HepG2 (cell line): ENCODE results near the gene CD300A. TPM values are rescaled to one million over a fixed set of nuclear protein-coding genes. Genes with fewer than 3 reads are reported as not detected.
A peak's percentile ranks its signal among the peaks of the same experiment; 100 is the strongest.

ENCODE experiments used
- ATAC-seq: fragments of 200-7000 bp; cut with Tn5 transposase; 3 replicates; pipeline ENCODE4 v1.9.1; 2020; ENCODE audit warnings: mild to moderate bottlenecking, moderate library complexity
- BruUV-seq: library from RNA; stranded (reverse); fragments of 400-500 nt; replicated peaks from 2 replicates; lab custom pipeline; 2021; lab: Mats Ljungman, UMichigan
- CTCF ChIA-PET: fragments of 300-600 bp; formaldehyde crosslinking; extraction: SDS; loops from one replicate; lab custom pipeline; 2021; ENCODE audit warnings: low total read pairs, inconsistent platforms, low intra/inter-chr PET ratio; lab: Yijun Ruan, JAX
- POLR2A ChIA-PET: fragments of 350-600 bp; sonication (Branson Sonifier 250); formaldehyde crosslinking; loops from one replicate; lab custom pipeline; 2020; ENCODE audit warnings: antibody characterized with exemption, inconsistent platforms; lab: Yijun Ruan, JAX
- DNase-seq: peaks from one replicate; pipeline ENCODE4 v3.0.0-alpha.2; 2015; ENCODE audit warnings: low spot score
- FAIRE-seq: peaks from 3 replicates; lab custom pipeline; 2011; peaks lifted over from hg19 to GRCh38; lab: Jason Lieb, UNC
- H2AFZ ChIP-seq: one replicate; pipeline ENCODE4 v1.6.1; 2011; ENCODE audit warnings: low read length, inconsistent platforms
- H3K27ac ChIP-seq: fragments of 300-600 bp; 3 replicates; pipeline ENCODE4 v1.8.0; 2011; ENCODE audit warnings: mixed run types, mild to moderate bottlenecking, mixed read lengths, low read length, inconsistent platforms; ENCODE audit not compliant: insufficient read depth; ENCODE audit errors: extremely low read length
- H3K27me3 ChIP-seq, 2 experiments: fragments of 200-600 bp in 1 of 2; 2 replicates in 1 of 2; 3 replicates in 1 of 2; pipeline versions ENCODE4 v1.6.0 to v1.8.0; 2011; ENCODE audit warnings: low read length in 2 of 2, mild to moderate bottlenecking in 2 of 2, moderate library complexity in 2 of 2, inconsistent platforms in 1 of 2; ENCODE audit not compliant: insufficient read depth in 2 of 2, control insufficient read depth in 1 of 2
- H3K36me3 ChIP-seq, 2 experiments: fragments of 200-600 bp in 1 of 2; replicated peaks in 1 of 2; 2 replicates in 1 of 2; 3 replicates in 1 of 2; pipeline versions ENCODE4 v1.5.1 to v1.8.0; 2011; ENCODE audit warnings: low read length in 2 of 2, inconsistent platforms in 1 of 2; ENCODE audit not compliant: insufficient read depth in 2 of 2, control insufficient read depth in 1 of 2
- H3K4me1 ChIP-seq: 2 replicates; pipeline ENCODE4 v1.5.1; 2012; ENCODE audit warnings: low read length, inconsistent platforms; ENCODE audit not compliant: insufficient read depth
- H3K4me2 ChIP-seq: 2 replicates; pipeline ENCODE4 v1.6.0; 2011; ENCODE audit warnings: low read depth, low read length, inconsistent platforms
- H3K4me3 ChIP-seq, 3 experiments: fragments of 200-600 bp in 1 of 3; sonication (generic), shearing (Covaris generic) in 1 of 3; replicated peaks in 1 of 3; 2 replicates each; pipeline ENCODE4 v1.5.1; 2011 to 2016; ENCODE audit warnings: low read length in 3 of 3, inconsistent platforms in 2 of 3, low read depth in 2 of 3, mild to moderate bottlenecking in 2 of 3, control low read depth in 1 of 3, mixed read lengths in 1 of 3; ENCODE audit not compliant: insufficient read depth in 1 of 3
- H3K79me2 ChIP-seq: one replicate; pipeline ENCODE4 v1.6.1; 2011; ENCODE audit warnings: low read length, inconsistent platforms; ENCODE audit not compliant: insufficient read depth
- H3K9ac ChIP-seq: 2 replicates; pipeline ENCODE4 v1.6.0; 2011; ENCODE audit warnings: mild to moderate bottlenecking, low read depth, low read length, inconsistent platforms; ENCODE audit not compliant: insufficient read depth
- H3K9me3 ChIP-seq: 2 replicates; pipeline ENCODE4 v1.5.1; 2012; ENCODE audit warnings: mild to moderate bottlenecking, low read length
- H4K20me1 ChIP-seq: 2 replicates; pipeline ENCODE4 v1.6.0; 2011; ENCODE audit warnings: inconsistent platforms, mild to moderate bottlenecking, low read length, moderate library complexity; ENCODE audit not compliant: insufficient read depth
- AGO2 ChIP-seq: fragments of 200-400 bp; formaldehyde crosslinking; optimal IDR thresholded peaks from 2 replicates; pipeline ENCODE3; 2017; ENCODE audit warnings: mild to moderate bottlenecking, low read depth, low read length, moderate library complexity
- DMTF1 ChIP-seq: sonication (generic); formaldehyde crosslinking; IDR thresholded peaks from 2 replicates; pipeline ENCODE4 v1.4.0; 2020; ENCODE audit warnings: mild to moderate bottlenecking, missing genetic modification reagents
- HNRNPL ChIP-seq: fragments of 200-400 bp; formaldehyde crosslinking; IDR thresholded peaks from 2 replicates; pipeline ENCODE4 v1.6.1; 2017; ENCODE audit warnings: mild to moderate bottlenecking, low read depth, low read length
- KDM5B ChIP-seq: sonication (generic); formaldehyde crosslinking; IDR thresholded peaks from 2 replicates; pipeline ENCODE4 v1.4.0; 2020; ENCODE audit warnings: missing genetic modification reagents, mild to moderate bottlenecking, borderline replicate concordance
- MAFF ChIP-seq: IDR thresholded peaks from 2 replicates; pipeline ENCODE4 v1.6.1; 2011; ENCODE audit warnings: low read depth, low read length, improper control_type of control experiment
- MAFG ChIP-seq: sonication (generic); formaldehyde crosslinking; IDR thresholded peaks from 2 replicates; pipeline ENCODE4 v1.5.1; 2020; ENCODE audit warnings: mild to moderate bottlenecking, missing genetic modification reagents
- MATR3 ChIP-seq: sonication (generic); formaldehyde crosslinking; IDR thresholded peaks from 2 replicates; pipeline ENCODE4 v1.4.0; 2020; ENCODE audit warnings: missing genetic modification reagents
- MIER3 ChIP-seq: IDR thresholded peaks from 2 replicates; pipeline ENCODE4 v1.6.1; 2016; ENCODE audit warnings: missing compliant biosample characterization, borderline replicate concordance
- MTERF4 ChIP-seq: sonication (generic); formaldehyde crosslinking; IDR thresholded peaks from 2 replicates; pipeline ENCODE4 v1.8.0; 2023; ENCODE audit warnings: mild to moderate bottlenecking, missing genetic modification reagents
- NBN ChIP-seq: fragments of 450-650 bp; conservative IDR thresholded peaks from 2 replicates; pipeline ENCODE4 v1.6.1; 2017
- NRL ChIP-seq: sonication (generic); formaldehyde crosslinking; IDR thresholded peaks from 2 replicates; pipeline ENCODE4 v1.5.0; 2020; ENCODE audit warnings: missing genetic modification reagents, mild to moderate bottlenecking, moderate library complexity, borderline replicate concordance
- SNRNP70 ChIP-seq: fragments of 200-400 bp; formaldehyde crosslinking; IDR thresholded peaks from 2 replicates; pipeline ENCODE4 v1.6.1; 2017; ENCODE audit warnings: mild to moderate bottlenecking, low read depth, low read length, moderate library complexity
- SOX5 ChIP-seq: IDR thresholded peaks from 2 replicates; pipeline ENCODE4 v1.6.1; 2016; ENCODE audit warnings: borderline replicate concordance
- SRSF1 ChIP-seq: fragments of 200-400 bp; formaldehyde crosslinking; optimal IDR thresholded peaks from 2 replicates; pipeline ENCODE3; 2017; ENCODE audit warnings: mild to moderate bottlenecking, low read depth, low read length, moderate library complexity
- TGIF2 ChIP-seq: IDR thresholded peaks from 2 replicates; pipeline ENCODE4 v1.6.1; 2016; ENCODE audit warnings: control low read depth, missing compliant biosample characterization
- THAP11 ChIP-seq: IDR thresholded peaks from 2 replicates; pipeline ENCODE4 v1.6.1; 2016; ENCODE audit warnings: missing biosample characterization, missing genetic modification reagents
- ZBTB20 ChIP-seq: sonication (generic); formaldehyde crosslinking; IDR thresholded peaks from 2 replicates; pipeline ENCODE4 v1.8.1; 2023; ENCODE audit warnings: missing genetic modification reagents, low read depth, mild to moderate bottlenecking, borderline replicate concordance
- ZNF629 ChIP-seq: sonication (generic); formaldehyde crosslinking; conservative IDR thresholded peaks from 2 replicates; pipeline ENCODE4 v1.5.0; 2020; ENCODE audit warnings: missing genetic modification reagents
- ZNF710 ChIP-seq: sonication (generic); formaldehyde crosslinking; IDR thresholded peaks from 2 replicates; pipeline ENCODE4 v1.5.0; 2020; ENCODE audit warnings: mild to moderate bottlenecking, missing genetic modification reagents, borderline replicate concordance
- WGBS: methylation state at CpG from one replicate; pipeline ENCODE4 v1.1.6; 2017; ENCODE audit warnings: low lambda C conversion rate; 5-methylcytosine and 5-hydroxymethylcytosine counted together
- in situ Hi-C: cut with HindIII; loops from 2 replicates; pipeline ENCODE4 v1.10.0; 2017; ENCODE audit warnings: low pct_unique_long_range_greater_than_20kb; ENCODE audit not compliant: extremely low pct_ligation_motif_present
- intact Hi-C: fragments of 100-400 bp; cut with micrococcal nuclease; formaldehyde crosslinking; loops from one replicate; pipeline ENCODE4 v1.10.0; 2022; ENCODE audit not compliant: unreplicated experiment
- polyA plus RNA-seq, 8 experiments: library from polyadenylated mRNA; depleted of rRNA in 3 of 8; stranded (reverse) in 7 of 8; unstranded in 1 of 8; fragments of >200 nt; fragmentation: Illumina TruSeq in 4 of 8; extraction: Trizol in 4 of 8; gene quantifications; 2 replicates each; pipeline versions ENCODE4 v1.2.1 to v1.2.3, GENCODE V29; 2011 to 2016; ENCODE audit warnings: low read depth in 4 of 8, missing spikeins in 1 of 8, mixed read lengths in 1 of 8; ENCODE audit not compliant: insufficient read depth in 1 of 8
- total RNA-seq, 5 experiments: library from RNA; depleted of rRNA; stranded (reverse); fragments of >200 nt; fragmentation: Illumina TruSeq; extraction: Trizol; gene quantifications; 2 replicates each; pipeline ENCODE4 v1.2.3, GENCODE V29; 2016; ENCODE audit warnings: low read depth in 1 of 5

The CD300A gene
- total and polyA plus RNA-seq, 2 of the 13 experiments (the other 11 are each of a cell fraction or from before 2014, with no cell fraction given), result not detected

- Histone ChIP-seq H3K9me3 (no peaks in the 10 kb centered on the region), H3K27ac (peak overlapping the region; percentile 96), H3K79me2 (peaks cover 13% of the 10 kb centered on the region), H3K36me3 (peaks cover 38 to 64% of the 10 kb centered on the region in 2 experiments), H3K4me2 (peak overlapping the region; percentile 91), H3K4me1 (peaks cover 37% of the 10 kb centered on the region), H3K4me3 (peak overlapping the region; percentile 33 to 72 (median 41)), H4K20me1 (peaks cover 13% of the 10 kb centered on the region), H3K9ac (peak overlapping the region; percentile 82), H3K27me3 (no peaks in the 10 kb centered on the region), H2AFZ (no peak overlapping the region)
- ChIA-PET POLR2A (interaction anchor here (0.7 to 5.6 kb wide), 14 partner anchors 9 to 429 kb away, joined by 3 to 126 read pairs (median 5); partner anchors contain the start of genes FDXR and RAB37), CTCF (no interaction called here)
- in situ Hi-C loops, result loop anchor here (25.0 kb wide), 2 partner anchors 656 to 1156 kb away; no protein-coding TSS in a partner anchor
- ATAC-seq (no peak), DNase-seq (no peak), FAIRE-seq (no peak)
- 87% methylated on average over 8 of the region's 8 CpGs for WGBS
- BruUV-seq, result no TSS peak
- intact Hi-C loops, result loop anchor here (1.0 to 2.0 kb wide), 2 partner anchors 10 to 15 kb away; no protein-coding TSS in a partner anchor
- TF ChIP-seq DMTF1, result 0 out of 2 replicates have a peak, but pooled peaks have one; percentile 3
- no peak for TF ChIP-seq TGIF2 (CRISPR knock-in tag)
- TF ChIP-seq SNRNP70, result no peak
- no peak for TF ChIP-seq MIER3
- no peak for TF ChIP-seq HNRNPL
- TF ChIP-seq NBN, result no peak
- no peak for TF ChIP-seq AGO2
- TF ChIP-seq THAP11 (CRISPR knock-in tag), result no peak
- no peak for TF ChIP-seq SOX5 (CRISPR knock-in tag)
- no peak for TF ChIP-seq SRSF1
- TF ChIP-seq ZNF629 (CRISPR knock-in tag), result no peak
- 0 out of 2 replicates have a peak, but pooled peaks have one; percentile 12 for TF ChIP-seq ZNF710 (CRISPR knock-in tag)
- peak; percentile 52 for TF ChIP-seq KDM5B (CRISPR knock-in tag)
- TF ChIP-seq MAFG (CRISPR knock-in tag), result peak; percentile 78
- no peak for TF ChIP-seq MATR3 (CRISPR knock-in tag)
- TF ChIP-seq NRL (CRISPR knock-in tag), result peak; percentile 15; the same call in 1 of the 2 replicates
- TF ChIP-seq MTERF4 (CRISPR knock-in tag), result peak; percentile 80
- peak; percentile 98 for TF ChIP-seq MAFF
- no peak for TF ChIP-seq ZBTB20 (CRISPR knock-in tag)
Observed at GRCh38 chr17:74443516-74444296, 22.7 kb upstream of the CD300A start.
